ENCODE results near the gene TES.
A peak's percentile ranks its signal among the peaks of the same experiment; 100 is the strongest.

The TES gene

DNA sequence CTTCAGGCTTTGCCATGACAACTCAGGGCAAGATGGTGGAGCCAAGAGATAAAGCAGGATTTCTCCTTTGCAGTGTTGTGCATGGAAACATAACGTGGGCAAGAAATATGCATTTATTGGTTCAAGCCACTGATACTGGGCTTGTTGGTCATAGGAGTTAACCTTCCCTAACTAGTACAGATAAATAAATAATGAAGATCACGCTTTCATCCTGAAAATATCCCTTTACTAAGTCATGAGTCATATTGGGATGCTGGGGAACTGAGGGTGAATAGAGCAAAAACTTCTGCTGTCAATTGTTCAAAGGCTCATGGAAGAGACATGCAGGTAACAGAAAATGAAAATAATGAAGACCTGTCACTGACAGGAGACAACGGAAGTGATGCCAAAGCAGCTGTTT lies 55.5 kb downstream of the TES start:
- H3K27ac ChIP-seq (ENCODE audit: low read length), result no peak overlapping the region
- H3K9me3 ChIP-seq (ENCODE audit: insufficient read depth, low read length), result no peaks in the 10 kb centered on the region
- H4K20me1 ChIP-seq (ENCODE audit: insufficient read depth, low read length), result no peaks in the 10 kb centered on the region
- H3K36me3 ChIP-seq (replicated peaks; ENCODE audit: low read depth, low read length), result no peaks in the 10 kb centered on the region
- H3K4me3 ChIP-seq (ENCODE audit: low read length), result no peak overlapping the region
- TF ChIP-seq, protein P1, sequence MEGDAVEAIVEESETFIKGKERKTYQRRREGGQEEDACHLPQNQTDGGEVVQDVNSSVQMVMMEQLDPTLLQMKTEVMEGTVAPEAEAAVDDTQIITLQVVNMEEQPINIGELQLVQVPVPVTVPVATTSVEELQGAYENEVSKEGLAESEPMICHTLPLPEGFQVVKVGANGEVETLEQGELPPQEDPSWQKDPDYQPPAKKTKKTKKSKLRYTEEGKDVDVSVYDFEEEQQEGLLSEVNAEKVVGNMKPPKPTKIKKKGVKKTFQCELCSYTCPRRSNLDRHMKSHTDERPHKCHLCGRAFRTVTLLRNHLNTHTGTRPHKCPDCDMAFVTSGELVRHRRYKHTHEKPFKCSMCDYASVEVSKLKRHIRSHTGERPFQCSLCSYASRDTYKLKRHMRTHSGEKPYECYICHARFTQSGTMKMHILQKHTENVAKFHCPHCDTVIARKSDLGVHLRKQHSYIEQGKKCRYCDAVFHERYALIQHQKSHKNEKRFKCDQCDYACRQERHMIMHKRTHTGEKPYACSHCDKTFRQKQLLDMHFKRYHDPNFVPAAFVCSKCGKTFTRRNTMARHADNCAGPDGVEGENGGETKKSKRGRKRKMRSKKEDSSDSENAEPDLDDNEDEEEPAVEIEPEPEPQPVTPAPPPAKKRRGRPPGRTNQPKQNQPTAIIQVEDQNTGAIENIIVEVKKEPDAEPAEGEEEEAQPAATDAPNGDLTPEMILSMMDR (IDR thresholded peaks at IDR 0.05; ENCODE audit: low read depth, low read length), result no peak
- TF ChIP-seq EZH2phosphoT487 (IDR thresholded peaks at IDR 0.05; ENCODE audit: low read depth), result no peak
- no peak overlapping the region for H2AFZ ChIP-seq (ENCODE audit: low read depth, low read length)
- H3K27me3 ChIP-seq (ENCODE audit: low read depth, low read length), result no peaks in the 10 kb centered on the region
- H3K9ac ChIP-seq (ENCODE audit: low read length), result no peak overlapping the region
- H3K79me2 ChIP-seq (ENCODE audit: low read length), result no peaks in the 10 kb centered on the region
- H3K4me2 ChIP-seq (ENCODE audit: low read length), result no peak overlapping the region
- H3K4me1 ChIP-seq (ENCODE audit: low read length), result peaks cover 15% of the 10 kb centered on the region

DNA sequence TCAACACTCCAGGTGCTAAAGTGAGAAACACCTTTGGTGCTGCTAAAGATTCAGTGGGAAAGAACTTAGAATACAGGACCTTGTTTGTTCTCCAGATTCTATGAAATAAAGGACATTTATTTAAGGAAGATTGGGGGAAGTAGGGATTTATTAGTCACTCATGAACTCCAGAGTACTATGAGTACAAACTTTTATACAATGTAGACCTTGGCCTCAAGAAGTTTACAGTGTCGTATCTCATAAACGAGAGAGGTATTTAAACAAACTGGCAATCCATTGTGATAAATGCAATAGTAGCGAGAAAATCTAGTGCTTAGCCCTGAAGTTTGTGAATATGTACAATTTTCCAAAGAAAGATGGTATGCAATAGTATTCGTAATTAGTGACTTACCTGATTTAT lies 59.1 kb downstream of the TES start:
- Histone ChIP-seq H3K27me3 (ENCODE audit: low read depth, low read length) (no peaks in the 10 kb centered on the region), H3K4me1 (ENCODE audit: low read length) (peaks cover 24% of the 10 kb centered on the region), H4K20me1 (ENCODE audit: insufficient read depth, low read length) (no peaks in the 10 kb centered on the region), H3K4me3 (ENCODE audit: low read length) (no peak overlapping the region), H3K79me2 (ENCODE audit: low read length) (no peaks in the 10 kb centered on the region), H3K9me3 (ENCODE audit: insufficient read depth, low read length) (no peaks in the 10 kb centered on the region), H2AFZ (ENCODE audit: low read depth, low read length) (no peak overlapping the region), H3K27ac (ENCODE audit: low read length) (no peak overlapping the region), H3K4me2 (ENCODE audit: low read length) (no peak overlapping the region), H3K36me3 (replicated peaks; ENCODE audit: low read depth, low read length) (no peaks in the 10 kb centered on the region), H3K9ac (ENCODE audit: low read length) (no peak overlapping the region)
- no peak for TF ChIP-seq EZH2phosphoT487 (IDR thresholded peaks at IDR 0.05; ENCODE audit: low read depth)
- TF ChIP-seq, protein P1 (IDR thresholded peaks at IDR 0.05; ENCODE audit: low read depth, low read length), result no peak

DNA sequence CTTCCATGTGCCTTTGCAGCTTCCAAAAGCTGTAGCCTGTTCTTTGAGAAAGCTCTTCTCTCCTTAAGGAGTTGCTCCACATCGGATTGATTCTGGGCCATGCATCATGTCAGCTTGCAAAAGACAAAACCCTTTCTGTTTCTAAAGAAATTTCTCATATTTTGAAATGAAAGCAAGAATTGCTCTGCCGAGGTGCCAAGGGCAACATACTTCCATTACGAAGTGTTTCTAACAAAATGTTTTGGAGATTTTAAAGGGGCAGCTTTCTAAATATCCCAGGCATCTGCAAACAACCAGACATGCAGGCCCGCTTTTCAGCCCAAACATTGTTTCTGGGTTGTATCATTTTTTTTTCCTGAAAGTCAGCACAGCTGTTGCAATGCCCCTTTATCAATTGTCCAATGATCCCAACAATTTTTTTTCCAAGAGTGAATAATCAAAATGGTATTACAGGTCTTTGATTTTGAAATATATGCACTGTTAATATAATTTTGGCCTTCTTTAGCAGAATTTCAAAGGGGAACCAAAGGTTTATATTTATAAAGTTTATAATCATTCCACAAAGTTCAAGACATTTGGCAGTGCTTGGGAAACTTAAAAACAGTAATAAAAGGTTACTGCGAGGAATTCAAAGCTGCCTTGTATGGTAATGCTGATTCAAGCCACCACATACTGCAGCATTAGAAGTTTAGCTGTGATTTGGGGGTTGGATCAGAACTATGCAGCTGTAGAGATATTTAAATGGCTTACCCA lies 61.0 kb downstream of the TES start:
- TF ChIP-seq, protein P1 (IDR thresholded peaks at IDR 0.05; ENCODE audit: low read depth, low read length), result no peak
- TF ChIP-seq EZH2phosphoT487 (IDR thresholded peaks at IDR 0.05; ENCODE audit: low read depth), result no peak
- Histone ChIP-seq H3K4me2 (ENCODE audit: low read length) (no peak overlapping the region), H3K4me1 (ENCODE audit: low read length) (peaks cover 29% of the 10 kb centered on the region), H3K27me3 (ENCODE audit: low read depth, low read length) (no peaks in the 10 kb centered on the region), H2AFZ (ENCODE audit: low read depth, low read length) (no peak overlapping the region), H3K27ac (ENCODE audit: low read length) (no peak overlapping the region), H3K4me3 (ENCODE audit: low read length) (no peak overlapping the region), H3K9me3 (ENCODE audit: insufficient read depth, low read length) (no peaks in the 10 kb centered on the region), H3K79me2 (ENCODE audit: low read length) (no peaks in the 10 kb centered on the region), H3K9ac (ENCODE audit: low read length) (no peak overlapping the region), H4K20me1 (ENCODE audit: insufficient read depth, low read length) (no peaks in the 10 kb centered on the region), H3K36me3 (replicated peaks; ENCODE audit: low read depth, low read length) (no peaks in the 10 kb centered on the region)

DNA sequence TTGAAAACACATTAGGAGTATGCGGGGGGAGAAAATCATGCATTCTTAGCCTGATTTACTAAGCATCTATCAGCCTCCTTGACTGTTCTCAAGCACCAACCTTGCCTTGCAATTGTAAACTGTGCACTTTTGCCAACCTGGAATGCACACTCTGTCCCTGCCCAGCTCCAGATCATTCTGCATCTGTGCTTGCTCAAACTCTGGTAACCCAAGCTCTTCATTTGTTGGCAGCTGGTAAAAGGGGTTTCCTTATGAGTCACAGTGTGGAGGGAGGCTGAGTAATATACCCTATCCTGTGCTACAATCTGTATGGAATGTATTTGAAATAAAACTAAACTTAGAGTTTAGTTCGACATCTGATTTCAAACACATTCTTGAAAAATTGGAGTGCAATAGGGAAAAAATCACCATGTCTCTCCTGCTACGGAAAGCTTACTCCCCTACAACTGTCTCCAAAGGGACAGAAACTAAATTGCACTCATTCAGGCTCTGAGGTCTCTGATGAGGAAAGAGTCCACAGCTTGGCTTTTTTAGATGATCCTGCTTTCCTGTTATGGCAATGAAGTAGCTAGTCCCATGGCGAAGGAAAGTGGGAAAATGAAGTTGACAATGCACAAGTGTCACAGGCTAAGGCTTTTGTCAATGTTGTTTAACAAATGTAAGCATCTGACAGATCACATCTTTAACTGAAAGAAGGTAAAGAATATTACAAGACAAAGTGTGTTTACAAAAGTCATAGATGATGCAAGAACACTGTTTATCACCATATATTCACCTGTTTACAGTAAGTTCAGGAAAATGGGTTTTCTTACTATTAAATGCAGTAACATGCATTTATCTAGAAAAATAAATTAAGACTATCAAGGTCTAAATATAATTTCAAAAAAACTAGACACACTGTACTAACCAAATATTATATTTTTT lies 61.9 kb downstream of the TES start:
- H3K27ac ChIP-seq (ENCODE audit: low read length), result no peak overlapping the region
- H3K9me3 ChIP-seq (ENCODE audit: insufficient read depth, low read length), result no peaks in the 10 kb centered on the region
- peaks cover 29% of the 10 kb centered on the region for H3K4me1 ChIP-seq (ENCODE audit: low read length)
- no peaks in the 10 kb centered on the region for H3K36me3 ChIP-seq (replicated peaks; ENCODE audit: low read depth, low read length)
- no peak overlapping the region for H3K9ac ChIP-seq (ENCODE audit: low read length)
- H3K27me3 ChIP-seq (ENCODE audit: low read depth, low read length), result no peaks in the 10 kb centered on the region
- peak overlapping the region; percentile 42 for H3K4me2 ChIP-seq (ENCODE audit: low read length)
- H4K20me1 ChIP-seq (ENCODE audit: insufficient read depth, low read length), result no peaks in the 10 kb centered on the region
- no peaks in the 10 kb centered on the region for H3K79me2 ChIP-seq (ENCODE audit: low read length)
- H2AFZ ChIP-seq (ENCODE audit: low read depth, low read length), result no peak overlapping the region
- no peak overlapping the region for H3K4me3 ChIP-seq (ENCODE audit: low read length)
- TF ChIP-seq, protein P1 (IDR thresholded peaks at IDR 0.05; ENCODE audit: low read depth, low read length), result no peak
- TF ChIP-seq EZH2phosphoT487 (IDR thresholded peaks at IDR 0.05; ENCODE audit: low read depth), result no peak
